NCI-H1694 treated with DMSO at 0.1 percent for 48 hours (cell line): ENCODE results near the gene MAP4K2.

Experiments
- DNase-seq: peaks from one replicate; lab custom pipeline; 2025; lab: John Stamatoyannopoulos, UW

The MAP4K2 gene

GRCh38 chr11:64736654-64737053 is 66.4 kb downstream of the MAP4K2 start:
- DNase-seq: no peak

- DNase-seq: no peak
Measured at GRCh38 chr11:64735725-64736259, 67.2 kb downstream of the MAP4K2 start.
